Astrocyte (in vitro differentiated cells and primary cell): Measurements from ENCODE around the gene SPTAN1.

Source experiments
- CTCF ChIP-seq: IDR thresholded peaks from 2 replicates; pipeline ENCODE4 v1.5.1; 2011; ENCODE audit warnings: low read depth, mild to moderate bottlenecking, inconsistent platforms, low read length, moderate library complexity; ENCODE audit not compliant: insufficient read depth
- EZH2 ChIP-seq: IDR thresholded peaks from 2 replicates; pipeline ENCODE4 v1.6.1; 2012; ENCODE audit warnings: mild to moderate bottlenecking, low read length, inconsistent platforms; ENCODE audit not compliant: insufficient read depth

DNA sequence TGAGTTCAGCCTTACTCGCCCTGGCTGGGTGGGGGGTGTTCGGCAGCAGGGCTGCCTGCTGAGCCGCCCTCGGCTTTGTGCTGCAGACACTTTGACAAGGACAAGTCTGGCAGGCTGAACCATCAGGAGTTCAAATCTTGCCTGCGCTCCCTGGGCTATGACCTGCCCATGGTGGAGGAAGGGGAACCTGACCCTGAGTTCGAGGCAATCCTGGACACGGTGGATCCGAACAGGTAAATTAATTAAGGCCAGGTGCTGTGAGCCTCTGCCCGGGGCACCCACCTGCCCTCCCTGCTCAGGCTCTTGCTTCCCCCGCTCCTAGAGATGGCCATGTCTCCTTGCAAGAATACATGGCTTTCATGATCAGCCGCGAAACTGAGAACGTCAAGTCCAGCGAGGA is 80.1 kb downstream of the SPTAN1 start:
- TF ChIP-seq EZH2 (no peak), CTCF (no peak)
